BLaER1 treated with 17β-estradiol and CSF1 and Interleukin-3, amounts not matched to agents 10 nM and 100 nM (cell line): Measurements from ENCODE around the gene PDPK1.
A peak's percentile ranks its signal among the peaks of the same experiment; 100 is the strongest.
"Not testable (repeated sequence)": the region's sequence is repeated elsewhere in the genome, so short reads cannot be mapped to it uniquely, and the experiment has no call there.

ENCODE experiments used
- H3K27ac ChIP-seq, 11 experiments: shearing (Covaris generic); formaldehyde crosslinking; 2 replicates each; pipeline ENCODE4 v1.8.1; 2022
- H3K27me3 ChIP-seq, 11 experiments: shearing (Covaris generic); formaldehyde crosslinking; 2 replicates each; pipeline ENCODE4 v1.8.1; 2022
- H3K36me3 ChIP-seq, 11 experiments: shearing (Covaris generic); formaldehyde crosslinking; 2 replicates each; pipeline ENCODE4 v1.8.1; 2022
- H3K4me1 ChIP-seq, 10 experiments: shearing (Covaris generic); formaldehyde crosslinking; 2 replicates each; pipeline ENCODE4 v1.8.1; 2022
- H3K4me2 ChIP-seq, 11 experiments: shearing (Covaris generic); formaldehyde crosslinking; 2 replicates each; pipeline ENCODE4 v1.8.1; 2022
- H3K4me3 ChIP-seq, 10 experiments: shearing (Covaris generic); formaldehyde crosslinking; 2 replicates each; pipeline ENCODE4 v1.8.1; 2022
- H3K9ac ChIP-seq, 11 experiments: shearing (Covaris generic); formaldehyde crosslinking; 2 replicates each; pipeline ENCODE4 v1.8.1; 2022
- H3K9me3 ChIP-seq, 11 experiments: shearing (Covaris generic); formaldehyde crosslinking; replicated peaks in 1 of 11; 2 replicates each; pipeline ENCODE4 v1.8.1; 2022
- H4K20me1 ChIP-seq, 11 experiments: shearing (Covaris generic); formaldehyde crosslinking; 2 replicates each; pipeline ENCODE4 v1.8.1; 2022
- Cebpa-rat ChIP-seq, 11 experiments: shearing (Covaris generic); IDR thresholded peaks; 2 replicates each; pipeline ENCODE4 v1.8.1; 2022

Gene PDPK1

DNA sequence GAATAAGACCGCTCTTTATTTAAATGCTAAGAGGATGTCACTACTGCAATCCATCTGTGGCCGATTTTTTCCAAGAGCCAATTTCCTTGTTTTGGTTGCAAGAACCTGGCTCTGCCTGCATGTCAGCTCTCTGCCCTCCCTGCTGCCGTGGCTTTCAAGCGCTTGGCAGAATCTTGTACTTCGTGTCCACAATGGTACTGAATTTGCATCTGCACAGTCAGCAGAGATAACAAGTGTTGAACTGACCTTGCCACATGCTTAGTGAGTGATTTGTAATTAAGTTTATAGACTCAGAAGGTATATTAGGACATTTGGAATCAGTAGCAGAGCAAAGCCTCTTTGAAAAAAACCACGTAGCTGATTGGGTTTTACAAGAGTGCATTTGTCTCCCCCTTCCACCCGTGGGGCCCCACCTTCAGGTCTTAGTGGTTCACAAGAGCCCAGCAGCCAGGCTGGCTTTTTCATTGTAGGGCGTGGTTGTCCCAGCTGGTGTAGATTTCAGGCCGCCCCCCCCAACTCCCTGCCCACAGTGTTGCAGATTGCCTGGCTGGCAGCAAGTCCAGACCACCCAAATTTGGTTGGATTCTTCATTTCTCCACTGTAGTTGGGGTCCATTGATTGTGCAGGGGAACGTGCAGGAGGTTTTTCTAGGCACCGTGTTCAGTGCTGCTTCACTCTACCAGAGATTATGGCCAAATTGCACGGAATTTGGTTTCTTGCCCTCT is 63.6 kb downstream of the PDPK1 start:
- Histone ChIP-seq H4K20me1 (peaks cover 24 to 38% (median 35%) of the 10 kb centered on the region in 11 experiments), H3K9ac (peak overlapping the region in 6 of 11 experiments; percentile 21 to 65 (median 55); a peak in 10 of 22 replicates), H3K4me1 (peaks cover 42 to 77% (median 71%) of the 10 kb centered on the region in 10 experiments), H3K27me3 (peaks cover 0 to 18% (median 5%) of the 10 kb centered on the region in 11 experiments; a peak in 8 of 22 replicates), H3K27ac (peak overlapping the region in 7 of 11 experiments; percentile 14 to 66 (median 43); a peak in 7 of 22 replicates), H3K4me3 (peak overlapping the region in 3 of 10 experiments; percentile 11 to 45 (median 23); a peak in 3 of 20 replicates), H3K36me3 (peaks cover 20 to 27% (median 26%) of the 10 kb centered on the region in 11 experiments), H3K4me2 (peak overlapping the region; percentile 37 to 99 (median 85); a peak in 20 of 22 replicates)
- not testable (repeated sequence) for H3K9me3 ChIP-seq

DNA sequence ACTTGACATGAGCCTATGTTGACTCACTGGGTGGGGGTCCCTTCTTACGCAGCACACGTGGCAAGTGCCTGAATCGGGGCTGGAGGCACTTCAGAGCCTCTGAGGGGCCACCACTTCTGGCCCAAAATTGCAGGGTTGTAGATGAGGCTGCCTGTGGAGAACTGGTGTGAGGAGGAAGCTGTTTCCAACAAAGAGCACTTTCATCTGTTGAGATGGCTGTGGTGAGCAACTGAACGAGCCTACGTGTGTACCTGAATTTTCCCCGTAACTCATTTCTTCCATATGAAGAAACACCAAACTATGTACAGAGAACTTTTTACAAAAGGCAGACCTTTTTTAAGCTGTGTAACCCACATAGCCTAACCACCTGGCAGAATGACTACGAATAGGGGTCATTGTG is 64.4 kb downstream of the PDPK1 start:
- Histone ChIP-seq H4K20me1 (peaks cover 19 to 31% (median 28%) of the 10 kb centered on the region in 11 experiments), H3K4me1 (peaks cover 35 to 69% (median 64%) of the 10 kb centered on the region in 10 experiments), H3K27me3 (peaks cover 0 to 18% (median 5%) of the 10 kb centered on the region in 11 experiments; a peak in 8 of 22 replicates), H3K36me3 (peaks cover 14 to 19% (median 19%) of the 10 kb centered on the region in 11 experiments), H3K4me2 (peak overlapping the region in 10 of 11 experiments; percentile 22 to 99 (median 88); a peak in 18 of 22 replicates), H3K4me3 (peak overlapping the region in 2 of 10 experiments; percentile 78 to 93; a peak in 1 of 20 replicates), H3K9ac (peak overlapping the region in 1 of 11 experiments; percentile 92; a peak in 2 of 22 replicates), H3K27ac (0 out of 22 replicates have a peak overlapping the region, but pooled peaks of 1 of the 11 experiments have one; percentile 66)
- not testable (repeated sequence) for H3K9me3 ChIP-seq

DNA sequence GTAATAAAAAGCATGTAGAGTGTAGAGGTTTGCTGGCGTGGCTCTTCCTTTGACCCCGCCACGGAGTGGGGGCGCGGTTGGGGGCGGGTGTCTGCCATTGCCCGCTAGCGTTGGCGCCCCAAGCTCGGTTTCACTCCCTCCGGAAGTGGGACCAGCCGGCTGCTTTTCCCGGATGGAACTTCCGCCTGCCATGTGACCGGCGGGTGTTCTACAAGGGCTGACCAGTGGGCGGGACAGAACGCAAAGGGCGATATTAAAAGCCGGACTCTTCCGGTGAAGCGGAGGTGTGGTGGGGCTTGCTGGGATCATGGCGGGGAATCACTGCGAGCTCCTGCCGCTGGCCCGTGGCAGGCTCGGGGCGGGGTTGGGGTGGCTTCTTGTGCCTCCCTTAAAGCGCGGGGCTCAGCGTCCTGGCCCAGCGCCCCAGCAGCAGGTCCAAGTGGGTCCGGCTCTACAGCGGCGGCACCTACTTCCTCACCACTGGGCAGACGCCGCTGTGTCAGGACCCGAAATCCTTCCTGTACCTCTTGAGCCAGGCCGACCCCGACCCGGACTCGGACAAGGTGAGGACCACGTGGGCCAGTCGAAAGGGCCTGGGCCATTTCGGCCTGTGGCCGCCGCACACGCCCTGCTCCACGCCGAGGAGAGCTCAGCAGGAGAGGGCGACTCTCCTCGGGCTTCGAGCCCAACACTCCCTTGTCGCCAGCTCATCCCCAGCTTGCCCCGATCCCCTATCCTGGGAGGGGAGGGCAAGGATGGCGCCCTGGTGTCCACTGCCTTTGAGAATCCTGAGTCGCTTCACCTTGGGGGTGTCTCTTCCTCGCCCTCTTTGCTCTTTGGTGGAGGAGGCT is 65.6 kb downstream of the PDPK1 start:
- no peak for TF ChIP-seq Cebpa-rat (IDR thresholded peaks at IDR 0.05)
- peak overlapping the region; percentile 69 to 98 (median 88) for H3K4me3 ChIP-seq
- peak overlapping the region; percentile 87 to 96 (median 93) for H3K9ac ChIP-seq
- H3K36me3 ChIP-seq: peaks cover 1 to 7% (median 6%) of the 10 kb centered on the region in 11 experiments; a peak in 20 of 22 replicates
- peaks cover 15 to 28% (median 27%) of the 10 kb centered on the region in 11 experiments for H4K20me1 ChIP-seq
- H3K4me1 ChIP-seq: peaks cover 43 to 69% (median 62%) of the 10 kb centered on the region in 10 experiments
- peak overlapping the region; percentile 69 to 99 (median 91) for H3K4me2 ChIP-seq
- peaks cover 0 to 5% (median 0%) of the 10 kb centered on the region in 11 experiments; a peak in 4 of 22 replicates for H3K27me3 ChIP-seq
- H3K27ac ChIP-seq: peak overlapping the region; percentile 77 to 92 (median 88)
- no peaks in the 10 kb centered on the region for H3K9me3 ChIP-seq

DNA sequence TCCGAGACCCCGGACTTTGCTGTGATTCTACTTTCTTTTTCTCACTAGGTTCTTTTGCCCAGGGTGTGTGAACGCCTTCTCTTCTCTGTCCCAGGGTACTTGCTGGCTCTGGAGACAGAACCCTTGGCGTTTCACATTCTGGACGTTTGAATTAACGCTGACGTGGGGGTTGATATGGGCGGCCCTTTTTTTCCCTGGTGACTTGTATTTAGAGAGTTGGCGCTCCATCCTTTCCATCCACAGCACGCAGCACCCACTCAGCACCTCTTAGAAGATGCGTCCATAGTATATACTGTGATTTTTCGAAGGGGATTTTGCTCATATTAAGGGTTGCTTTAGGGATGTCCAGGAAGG is 66.2 kb downstream of the PDPK1 start:
- H3K9me3 ChIP-seq, H3K27me3 ChIP-seq, H3K36me3 ChIP-seq: not testable (repeated sequence)
- H3K9ac ChIP-seq: peak overlapping the region; percentile 87 to 96 (median 93)
- peak overlapping the region; percentile 77 to 92 (median 88) for H3K27ac ChIP-seq
- H4K20me1 ChIP-seq: peaks cover 9 to 22% (median 21%) of the 10 kb centered on the region in 11 experiments; a peak in 21 of 22 replicates
- H3K4me2 ChIP-seq: peak overlapping the region; percentile 69 to 99 (median 91)
- H3K4me1 ChIP-seq: peaks cover 37 to 63% (median 56%) of the 10 kb centered on the region in 10 experiments
- H3K4me3 ChIP-seq: peak overlapping the region; percentile 69 to 98 (median 88)

- H3K36me3 ChIP-seq: peaks cover 18 to 22% (median 20%) of the 10 kb centered on the region in 11 experiments
- H3K27me3 ChIP-seq, H3K9me3 ChIP-seq, H3K4me2 ChIP-seq, H3K4me3 ChIP-seq: not testable (repeated sequence)
- H3K4me1 ChIP-seq: peaks cover 35 to 47% (median 40%) of the 10 kb centered on the region in 10 experiments
- peak overlapping the region in 7 of 11 experiments; percentile 47 to 75 (median 54); a peak in 13 of 22 replicates for H3K27ac ChIP-seq
- peaks cover 15 to 34% (median 32%) of the 10 kb centered on the region in 11 experiments for H4K20me1 ChIP-seq
- peak overlapping the region in 1 of 11 experiments; percentile 19; a peak in 1 of 22 replicates for H3K9ac ChIP-seq
These were observed 69.0 kb downstream of the PDPK1 start for GRCh38 chr16:2606820-2607219.

- peaks cover 18 to 22% (median 20%) of the 10 kb centered on the region in 11 experiments for H3K36me3 ChIP-seq
- not testable (repeated sequence) for H3K27ac ChIP-seq, H3K4me3 ChIP-seq, H3K9ac ChIP-seq, H3K27me3 ChIP-seq, H3K9me3 ChIP-seq
- 0 out of 22 replicates have a peak overlapping the region, but pooled peaks of 1 of the 11 experiments have one; percentile 6 for H3K4me2 ChIP-seq
- H3K4me1 ChIP-seq: peaks cover 22 to 34% (median 30%) of the 10 kb centered on the region in 10 experiments
- H4K20me1 ChIP-seq: peaks cover 15 to 37% (median 32%) of the 10 kb centered on the region in 11 experiments
These were observed 71.5 kb downstream of the PDPK1 start for GRCh38 chr16:2609345-2609744.

DNA sequence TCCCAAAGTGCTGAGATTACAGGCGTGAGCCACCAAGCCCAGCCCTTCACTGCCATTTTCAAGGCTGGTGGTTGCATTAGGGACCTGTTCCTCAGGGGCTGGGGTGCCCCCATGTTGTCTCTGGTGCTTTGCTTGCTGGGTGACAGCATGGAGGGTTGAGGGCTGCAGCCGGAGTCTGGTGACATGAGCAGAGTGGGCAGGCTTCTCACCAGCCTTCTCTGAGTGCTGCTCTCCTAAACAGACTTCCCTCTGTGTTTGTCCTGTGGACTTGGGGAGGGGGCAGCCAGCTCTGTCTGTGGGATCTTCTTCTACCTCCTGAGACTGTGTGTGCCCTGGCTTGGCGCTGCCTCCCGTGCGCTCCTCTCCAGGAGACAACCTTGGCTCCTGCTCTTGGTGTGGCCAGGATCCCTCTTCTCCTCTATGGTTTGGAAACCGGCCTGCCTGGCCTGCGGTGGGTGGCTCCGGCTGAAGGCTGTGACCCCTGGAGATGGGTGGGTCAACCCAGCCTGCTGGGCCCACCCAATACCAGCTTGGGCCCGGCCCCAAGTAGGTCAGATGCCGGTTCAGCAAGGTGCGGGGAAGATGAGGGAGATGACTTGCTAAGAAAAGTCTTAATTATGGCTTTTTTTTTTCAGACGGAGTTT is 72.1 kb downstream of the PDPK1 start:
- Histone ChIP-seq H4K20me1 (peaks cover 18 to 41% (median 35%) of the 10 kb centered on the region in 11 experiments), H3K4me3 (no peak overlapping the region), H3K36me3 (peaks cover 22 to 26% (median 25%) of the 10 kb centered on the region in 11 experiments), H3K4me2 (peak overlapping the region in 3 of 11 experiments; percentile 1 to 19 (median 6); a peak in 2 of 22 replicates), H3K9me3 (no peaks in the 10 kb centered on the region), H3K27ac (peak overlapping the region in 4 of 11 experiments; percentile 18 to 47 (median 35); a peak in 5 of 22 replicates), H3K9ac (peak overlapping the region in 3 of 11 experiments; percentile 9 to 19 (median 16); a peak in 3 of 22 replicates), H3K27me3 (no peaks in the 10 kb centered on the region), H3K4me1 (peaks cover 21 to 31% (median 29%) of the 10 kb centered on the region in 10 experiments)
- TF ChIP-seq Cebpa-rat (IDR thresholded peaks at IDR 0.05): no peak

GRCh38 chr16:2610781-2611498 is 73.1 kb downstream of the PDPK1 start:
- TF ChIP-seq Cebpa-rat (IDR thresholded peaks at IDR 0.05): no peak
- H3K4me1 ChIP-seq: peaks cover 11 to 22% (median 19%) of the 10 kb centered on the region in 10 experiments
- no peak overlapping the region; a peak in 1 of 22 replicates for H3K9ac ChIP-seq
- H3K27ac ChIP-seq: no peak overlapping the region
- H3K36me3 ChIP-seq: peaks cover 24 to 29% (median 27%) of the 10 kb centered on the region in 11 experiments
- no peaks in the 10 kb centered on the region for H3K27me3 ChIP-seq
- H4K20me1 ChIP-seq: peaks cover 19 to 44% (median 37%) of the 10 kb centered on the region in 11 experiments
- no peaks in the 10 kb centered on the region for H3K9me3 ChIP-seq
- H3K4me3 ChIP-seq: no peak overlapping the region
- H3K4me2 ChIP-seq: no peak overlapping the region
